ENCODE measurements around the gene SYCN.

The SYCN gene

DNA sequence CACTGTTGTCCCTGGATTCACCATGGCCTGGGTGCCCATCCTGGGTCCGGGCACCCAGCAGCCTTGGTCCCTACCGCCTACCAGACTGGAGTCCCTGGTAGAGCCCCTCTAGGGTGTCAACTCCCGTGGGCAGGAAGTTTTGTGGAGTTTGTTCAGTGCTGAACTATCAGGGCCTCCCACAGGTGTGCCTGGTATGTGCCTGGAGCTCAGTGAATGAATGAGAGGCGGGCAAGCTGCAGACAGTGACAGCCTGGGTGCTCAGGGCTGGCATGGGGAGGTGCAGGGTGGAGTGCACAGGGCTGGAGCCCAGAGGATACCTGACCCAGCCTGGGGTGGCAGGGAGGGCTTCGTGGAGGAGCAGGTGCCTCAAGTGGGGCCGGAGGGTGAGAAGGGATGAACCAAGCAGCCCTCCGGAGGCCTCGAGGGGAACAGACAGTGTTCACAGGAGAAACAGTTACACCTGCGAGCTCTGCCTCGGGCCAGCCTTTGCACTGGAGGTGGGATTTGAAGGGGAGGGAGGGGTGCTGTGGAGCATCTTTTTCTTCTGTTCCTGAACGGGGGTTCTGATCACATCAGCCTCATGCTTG lies 48.9 kb downstream of the SYCN start:
- no peak for DNase-seq

DNA sequence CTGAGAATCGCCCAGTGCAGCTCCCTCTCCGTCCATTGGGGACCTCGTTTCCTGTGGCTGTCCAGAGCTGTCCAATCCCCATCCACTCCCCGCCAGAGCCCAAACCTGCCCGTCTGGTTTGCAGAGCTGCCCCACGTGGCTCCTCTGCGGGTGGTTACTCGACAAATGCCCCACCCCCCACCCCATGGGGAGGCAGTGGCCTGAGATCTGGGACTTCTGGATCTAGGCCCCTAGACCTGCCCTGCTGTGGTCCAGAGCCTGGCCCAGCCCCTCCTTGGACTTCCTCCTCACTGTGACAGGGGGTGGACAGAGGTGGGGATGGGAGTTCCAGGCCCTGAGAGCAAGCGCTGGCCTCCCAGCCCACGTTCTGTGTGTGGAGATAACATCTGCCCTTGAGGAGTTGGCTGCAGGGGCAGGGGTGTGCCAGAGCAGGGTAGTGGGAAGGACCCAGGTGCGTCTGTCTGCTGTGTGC lies 49.4 kb downstream of the SYCN start:
- DNase-seq, result no peak

DNA sequence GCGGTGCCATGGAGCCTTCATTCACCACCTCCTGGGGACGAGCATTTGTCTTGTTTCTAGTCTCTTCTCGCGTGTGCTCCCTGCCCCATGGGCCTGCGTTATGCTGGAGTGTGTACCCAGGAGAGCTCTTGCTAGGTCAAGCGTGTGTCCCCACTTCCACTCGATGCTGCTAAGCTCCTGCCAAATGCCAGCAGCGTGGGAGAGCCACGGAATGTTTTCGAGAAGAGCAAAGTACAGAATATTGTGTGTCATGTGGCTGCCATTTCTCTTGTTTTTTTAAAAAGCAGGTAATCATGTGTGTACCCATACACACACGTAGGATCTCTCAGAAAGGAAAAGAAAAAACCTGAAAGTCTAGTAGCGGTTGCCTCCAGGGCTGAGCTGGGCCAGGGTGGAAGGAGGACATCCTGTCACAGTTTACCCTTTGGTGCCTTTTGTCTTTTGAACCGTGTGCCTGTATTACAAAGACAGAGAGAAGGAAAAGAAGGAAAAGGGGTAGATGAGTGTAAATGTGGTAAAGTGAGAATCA lies 49.9 kb downstream of the SYCN start:
- no peak for DNase-seq
